HG03521 (cell line): ENCODE results near the gene GRHPR.
"Not testable (repeated sequence)": the region's sequence is repeated elsewhere in the genome, so short reads cannot be mapped to it uniquely, and the experiment has no call there.

Experiments used
- ATAC-seq: cut with Tn5 transposase; IDR thresholded peaks from one replicate; pipeline ENCODE4 v1.9.1; 2021; ENCODE audit warnings: mild to moderate bottlenecking, moderate library complexity; ENCODE audit not compliant: unreplicated experiment

GRHPR gene

GRCh38 chr9:37474438-37474837 lies 51.9 kb downstream of the GRHPR start:
- no peak for ATAC-seq

GRCh38 chr9:37476930-37477329 lies 54.4 kb downstream of the GRHPR start:
- no peak for ATAC-seq

GRCh38 chr9:37477443-37477842 lies 54.9 kb downstream of the GRHPR start:
- not testable (repeated sequence) for ATAC-seq

- ATAC-seq, result not testable (repeated sequence)
Measured at GRCh38 chr9:37477987-37478619, 55.6 kb downstream of the GRHPR start.

GRCh38 chr9:37480759-37481158 lies 58.3 kb downstream of the GRHPR start:
- ATAC-seq, result no peak

- ATAC-seq, result peak; percentile 95
Measured at GRCh38 chr9:37485389-37486255, 63.1 kb downstream of the GRHPR start, which contains the start of gene POLR1E. POLR1E (plus strand) TSS chr9:37485948; CDS start chr9:37486048, 100 bp downstream.

GRCh38 chr9:37486256-37486615 lies 63.7 kb downstream of the GRHPR start:
- ATAC-seq, result no peak
